Dermis blood vessel endothelial cell (primary cell): ENCODE results near the gene TNFAIP8. TPM values are rescaled to one million over a fixed set of nuclear protein-coding genes. Genes with fewer than 3 reads are reported as not detected.
"Not testable (repeated sequence)": the region's sequence is repeated elsewhere in the genome, so short reads cannot be mapped to it uniquely, and the experiment has no call there.

Experiments
- DNase-seq: peaks from one replicate; pipeline ENCODE4 v3.0.0; 2010
- total RNA-seq: library from RNA; depleted of rRNA; stranded (reverse); fragments of >200 nt; gene quantifications from 2 replicates; pipeline ENCODE4 v1.2.3, GENCODE V29; 2014

The TNFAIP8 gene
- total RNA-seq, 1 donor from 2014 or later = 13.6 TPM

DNA sequence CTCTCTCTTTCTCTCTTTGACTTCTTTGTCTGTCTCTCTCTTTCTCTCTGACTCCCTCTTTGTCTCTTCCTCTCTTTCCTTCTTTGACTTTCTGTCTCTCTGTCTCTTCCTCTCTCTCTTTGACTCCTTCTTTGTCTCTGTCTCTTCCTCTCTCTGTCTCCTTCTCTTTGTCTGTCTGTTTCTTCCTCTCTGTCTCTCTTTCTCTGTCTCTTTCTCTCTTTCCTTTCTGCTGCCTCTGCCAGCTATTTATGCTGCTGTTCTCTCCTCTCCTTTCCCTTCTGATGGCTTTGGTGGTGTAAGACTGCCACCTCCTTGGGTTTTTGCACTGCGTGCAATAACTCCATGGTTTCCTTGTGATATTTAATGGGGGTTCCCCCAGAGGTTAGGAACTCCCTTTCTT, 72.3 kb downstream of the TNFAIP8 start:
- not testable (repeated sequence) for DNase-seq

DNA sequence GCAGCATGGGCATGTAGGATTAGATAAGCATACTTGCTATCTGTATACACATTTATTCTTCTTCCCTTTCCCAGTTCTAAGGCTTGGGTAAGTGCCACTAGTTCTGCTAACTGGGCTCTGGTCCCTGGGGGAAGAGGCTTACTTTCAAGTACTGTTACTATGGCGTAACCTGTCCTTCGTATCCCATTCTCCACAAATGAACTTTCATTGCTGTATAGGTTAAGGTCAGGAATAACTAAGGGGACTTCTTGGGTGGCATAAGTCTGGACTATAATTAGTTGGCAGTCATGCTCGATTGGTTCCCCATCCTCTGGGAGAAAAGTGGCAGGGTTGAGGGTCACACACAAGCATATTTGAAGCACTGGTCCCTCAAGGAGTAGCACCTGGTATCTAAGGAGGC, 72.8 kb downstream of the TNFAIP8 start:
- DNase-seq = not testable (repeated sequence)

DNA sequence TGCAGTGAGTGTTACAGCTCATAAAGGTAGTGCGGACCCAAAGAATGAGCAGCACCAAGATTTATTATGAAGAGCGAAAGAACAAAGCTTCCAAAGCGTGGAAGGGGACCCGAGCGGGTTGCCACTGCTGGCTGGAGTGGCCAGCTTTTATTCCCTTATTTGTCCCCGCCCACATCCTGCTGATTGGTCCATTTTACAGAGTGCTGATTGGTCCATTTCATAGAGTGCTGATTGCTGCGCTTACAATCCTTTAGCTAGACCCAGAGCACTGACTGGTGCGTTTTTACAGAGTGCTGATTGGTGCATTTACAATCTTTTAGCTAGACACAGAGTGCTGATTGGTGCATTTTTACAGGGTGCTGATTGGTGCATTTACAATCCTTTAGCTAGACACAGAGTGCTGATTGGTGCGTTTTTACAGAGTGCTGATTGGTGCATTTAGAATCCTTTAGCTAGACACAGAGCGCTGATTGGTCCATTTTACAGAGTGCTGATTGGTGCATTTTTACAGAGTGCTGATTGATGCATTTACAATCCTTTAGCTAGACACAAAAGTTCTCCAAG, 76.9 kb downstream of the TNFAIP8 start:
- not testable (repeated sequence) for DNase-seq

DNA sequence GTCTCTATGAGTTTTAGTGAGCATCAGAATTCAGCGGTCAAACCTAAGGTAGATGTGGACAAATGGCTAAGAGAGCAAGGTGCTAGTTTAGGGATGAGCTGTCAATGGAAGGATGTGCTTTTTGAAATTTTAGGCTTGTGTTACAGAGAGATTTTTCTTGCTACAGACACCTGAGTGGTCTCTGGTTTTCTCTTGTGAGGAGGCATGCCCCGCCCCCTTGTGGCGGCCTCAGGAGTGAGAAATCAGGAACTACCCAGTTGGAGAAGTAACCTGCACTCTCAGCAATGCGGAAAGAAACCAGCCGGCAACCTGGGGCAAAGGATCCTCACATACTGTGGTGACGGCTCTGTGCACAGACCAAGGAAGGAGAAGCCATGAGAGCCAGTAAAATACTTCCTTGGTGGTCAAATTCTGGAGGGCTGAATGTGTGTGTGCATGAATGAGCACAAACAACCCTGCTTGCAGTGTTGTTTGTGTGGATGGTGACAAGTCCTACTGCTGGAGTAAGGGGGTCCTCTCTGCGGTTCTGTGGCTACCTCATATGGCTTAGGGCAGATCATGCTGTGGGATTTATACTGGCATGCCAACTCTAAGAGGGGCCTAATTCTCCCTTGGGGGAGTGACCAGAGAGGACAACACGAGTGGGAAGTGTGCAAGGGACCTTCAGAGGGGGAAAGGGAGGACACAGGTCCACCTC, 79.8 kb downstream of the TNFAIP8 start:
- peak; percentile 72 for DNase-seq

DNA sequence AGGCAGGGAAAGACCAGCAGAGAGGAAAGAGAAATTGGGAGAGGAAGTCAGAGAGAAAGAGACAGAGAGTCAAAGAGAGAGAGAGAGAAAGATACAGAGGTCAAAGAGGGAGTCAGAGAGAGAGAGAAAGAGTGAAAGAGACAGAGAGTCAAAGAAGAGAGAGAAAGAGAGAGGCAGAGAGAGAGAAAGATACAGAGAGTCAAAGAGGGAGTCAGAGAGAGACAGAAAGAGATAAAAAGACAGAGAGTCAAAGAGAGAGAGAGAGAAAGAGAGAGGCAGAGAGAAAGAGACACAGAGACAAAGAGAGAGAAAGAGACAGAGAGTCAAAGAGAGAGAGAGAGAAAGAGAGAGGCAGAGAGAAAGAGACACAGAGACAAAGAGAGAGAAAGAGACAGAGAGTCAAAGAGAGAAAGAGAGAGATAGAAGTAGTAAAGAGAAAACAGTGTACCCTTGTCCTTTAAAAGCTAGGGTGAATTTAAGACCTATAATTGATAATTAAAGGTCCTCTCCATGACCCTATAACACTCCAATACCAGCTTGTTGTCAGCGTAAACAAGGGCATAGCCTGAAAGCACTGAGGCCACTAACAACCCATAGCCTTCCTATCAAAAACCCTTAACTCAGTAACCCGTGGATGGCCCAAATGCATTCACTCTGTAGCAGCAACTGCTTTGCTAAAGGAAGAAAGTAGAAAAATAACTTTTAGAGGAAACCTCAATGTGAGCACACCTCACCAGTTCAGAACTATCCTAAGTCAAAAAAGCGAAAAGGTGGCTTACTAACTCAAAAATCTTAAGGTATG, 82.2 kb downstream of the TNFAIP8 start:
- DNase-seq = not testable (repeated sequence)

DNA sequence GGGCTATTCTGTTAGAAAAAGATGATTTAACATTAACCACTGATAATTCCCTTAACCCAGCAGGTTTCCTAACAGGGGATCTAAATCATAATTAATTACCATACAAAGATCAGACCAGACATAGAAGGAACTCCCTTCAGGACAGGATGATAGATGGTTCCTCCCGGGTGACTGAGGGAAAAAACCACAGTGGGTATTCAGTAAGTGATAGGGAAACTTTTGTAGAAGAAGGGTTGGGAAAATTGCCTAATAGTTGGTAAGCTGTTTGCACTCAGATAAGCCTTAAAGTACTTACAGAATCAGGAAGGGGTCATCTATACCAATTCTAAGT, 82.7 kb downstream of the TNFAIP8 start:
- DNase-seq = not testable (repeated sequence)

DNA sequence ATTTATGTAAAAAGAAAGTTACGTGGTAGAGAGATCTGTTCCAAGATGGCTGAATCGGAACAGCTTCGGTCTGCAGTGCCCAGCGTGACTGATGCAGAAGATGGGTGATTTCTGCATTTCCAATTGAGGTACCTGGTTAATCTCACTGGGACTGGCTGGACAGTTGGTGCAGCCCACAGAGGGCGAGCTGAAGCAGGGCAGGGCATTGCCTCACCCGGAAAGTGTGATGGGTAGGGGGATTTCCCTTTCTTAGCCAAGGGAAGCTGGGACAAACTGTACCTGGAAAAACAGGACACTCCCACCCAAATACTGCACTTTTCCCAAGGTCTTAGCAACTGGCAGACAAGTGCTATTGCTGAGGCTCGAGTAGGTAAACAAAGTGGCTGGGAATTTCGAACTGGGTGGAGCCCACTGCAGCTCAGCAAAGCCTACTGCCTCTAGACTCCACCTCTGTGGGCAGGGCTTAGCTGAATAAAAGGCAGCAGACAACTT, 83.4 kb downstream of the TNFAIP8 start:
- no peak for DNase-seq

DNA sequence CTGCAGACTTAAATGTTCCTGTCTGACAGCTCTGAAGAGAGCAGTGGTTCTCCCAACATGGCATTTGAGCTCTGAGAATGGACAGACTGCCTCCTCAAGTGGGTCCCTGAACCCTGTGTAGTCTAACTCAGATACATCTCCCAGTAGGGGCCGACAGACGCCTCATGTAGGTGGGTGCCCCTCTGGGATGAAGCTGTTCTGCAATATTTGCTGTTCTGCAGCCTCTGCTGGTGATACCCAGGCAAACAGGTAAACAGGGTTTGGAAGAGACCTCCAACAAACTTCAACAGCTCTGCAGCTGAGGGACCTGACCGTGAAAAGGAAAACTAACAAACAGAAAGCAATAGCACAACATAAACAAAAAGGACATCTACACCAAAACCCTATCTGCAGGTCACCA, 83.8 kb downstream of the TNFAIP8 start:
- DNase-seq = not testable (repeated sequence)

DNA sequence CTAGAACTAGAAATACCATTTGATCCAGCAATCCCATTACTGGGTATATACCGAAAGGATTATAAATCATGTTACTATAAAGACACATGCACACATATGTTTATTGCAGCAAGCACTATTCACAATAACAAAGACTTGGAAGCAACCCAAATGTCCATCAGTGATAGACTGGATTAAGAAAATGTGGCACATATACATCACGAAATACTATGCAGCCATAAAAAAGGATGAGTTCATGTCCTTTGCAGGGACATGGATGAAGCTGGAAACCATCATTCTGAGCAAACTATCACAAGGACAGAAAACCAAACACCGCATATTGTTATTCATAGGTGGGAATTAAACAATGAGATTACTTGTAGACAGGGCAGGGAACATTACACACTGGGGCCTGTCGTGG, 88.8 kb downstream of the TNFAIP8 start:
- DNase-seq = not testable (repeated sequence)

DNA sequence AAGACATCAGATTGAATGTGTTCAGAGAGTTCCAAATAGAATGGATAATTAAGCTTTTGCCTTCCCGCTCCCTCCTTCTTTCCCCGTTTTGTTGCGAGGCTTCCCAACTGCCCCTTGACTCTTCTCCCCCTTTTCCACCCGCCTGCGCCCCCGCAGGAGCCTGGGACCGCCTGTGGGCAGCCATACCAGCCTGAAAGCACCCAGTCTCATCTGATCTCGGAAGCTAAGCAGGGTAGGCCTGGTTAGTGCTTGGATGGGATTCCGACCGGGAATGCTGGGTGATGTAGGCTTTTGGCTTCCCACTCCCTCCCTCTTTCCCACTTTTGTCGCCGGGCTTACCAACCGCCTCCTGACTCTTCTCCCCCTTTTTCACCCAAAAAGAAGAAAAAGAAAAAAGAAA, 89.7 kb downstream of the TNFAIP8 start:
- no peak for DNase-seq

Other genes with a start within 250 kb of the TNFAIP8 start
- 148 and 206 TPM in 2 replicates for gene HSD17B4, start 96.5 kb downstream of the TNFAIP8 start, total RNA-seq